NCI-H460 (cell line): ENCODE results near the gene GRIK4. TPM values are rescaled to one million over a fixed set of nuclear protein-coding genes. Genes with fewer than 3 reads are reported as not detected.

Experiments
- DNase-seq: peaks from one replicate; pipeline ENCODE4 v3.0.0-alpha.2; 2016; ENCODE audit warnings: low read depth; ENCODE audit errors: extremely low read depth
- total RNA-seq: library from RNA; depleted of rRNA; stranded (reverse); fragments of >200 nt; shearing (Covaris generic); gene quantifications from 2 replicates; pipeline ENCODE4 v1.2.3, GENCODE V29; 2014

GRIK4 gene
- total RNA-seq, 1 experiment from 2014 or later: not detected

DNA sequence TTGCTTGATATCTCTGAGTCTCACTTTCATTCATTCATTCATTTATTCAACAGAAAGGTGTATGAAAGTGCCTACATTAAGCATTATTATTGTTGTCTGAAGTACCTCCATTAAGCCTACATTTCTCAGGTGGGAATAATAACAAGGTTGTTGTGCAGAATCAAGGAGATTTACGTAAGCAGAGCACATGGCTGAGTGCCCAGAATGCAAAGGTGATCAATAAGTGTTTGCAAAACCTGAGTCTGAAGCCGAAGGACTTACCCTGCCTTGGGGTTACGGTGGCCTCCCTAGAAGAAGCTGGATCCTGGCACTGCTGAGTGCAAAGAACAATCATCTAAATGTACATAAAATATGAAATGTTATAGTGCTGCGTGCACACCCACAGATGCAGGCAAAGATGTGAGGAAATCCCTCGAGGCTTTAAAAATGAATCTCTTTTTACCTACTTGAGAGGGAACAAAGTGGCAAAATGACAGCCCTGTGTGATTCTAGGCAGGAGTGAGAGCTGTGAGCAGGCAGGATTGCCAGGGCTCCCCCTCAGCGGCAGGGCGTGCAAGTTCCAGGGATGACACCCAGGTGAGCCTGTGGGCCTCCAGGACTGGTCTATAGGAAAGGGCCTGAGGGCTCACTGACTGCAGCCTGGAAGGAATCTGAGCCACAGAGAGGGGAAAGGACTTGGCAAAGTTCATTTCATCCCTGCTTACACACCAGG is 379.2 kb downstream of the GRIK4 start:
- no peak for DNase-seq

- DNase-seq: no peak
Measured at GRCh38 chr11:120893440-120894201, 382.1 kb downstream of the GRIK4 start.

GRCh38 chr11:120894202-120894985 is 382.8 kb downstream of the GRIK4 start:
- DNase-seq: no peak

DNA sequence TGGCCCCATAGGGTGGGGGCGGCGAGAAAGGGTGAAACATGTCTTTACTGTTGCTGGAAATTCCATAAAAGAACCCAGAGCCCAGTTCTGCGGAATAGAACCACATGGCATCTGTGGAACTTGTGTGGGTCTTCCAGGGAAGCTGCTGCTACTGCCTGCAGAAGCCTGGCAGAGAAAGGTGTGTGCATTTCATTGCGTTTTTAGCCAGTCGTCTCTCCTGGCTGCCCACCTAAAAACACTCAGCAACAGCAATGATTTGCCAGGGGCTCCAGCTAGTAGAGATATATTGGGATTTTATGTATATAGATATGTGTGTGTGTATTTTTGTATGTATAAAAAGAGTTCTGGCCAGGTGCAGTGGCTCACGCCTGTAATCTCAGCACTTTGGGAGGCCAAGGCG is 385.1 kb downstream of the GRIK4 start:
- no peak for DNase-seq

DNA sequence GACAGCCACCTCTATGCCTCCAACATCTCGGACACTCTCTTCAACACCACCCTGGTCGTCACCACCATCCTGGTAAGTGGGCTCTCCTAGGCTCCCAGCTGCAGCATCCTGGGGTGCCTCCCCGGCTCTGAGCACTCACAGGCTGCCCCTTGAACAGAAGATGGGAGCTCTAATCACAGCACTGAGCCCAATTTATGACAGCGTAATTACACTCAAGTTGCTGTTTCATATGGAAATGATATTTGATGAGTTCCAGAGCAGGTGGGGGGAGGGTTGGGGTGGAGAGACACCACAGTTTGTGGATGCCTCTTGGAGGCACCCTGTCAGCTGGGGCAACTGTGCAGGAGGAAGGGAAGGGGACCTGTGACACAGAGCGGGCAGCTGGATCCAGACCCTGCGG is 387.0 kb downstream of the GRIK4 start:
- DNase-seq: no peak

- DNase-seq: no peak
Measured at GRCh38 chr11:120899720-120900119, 388.2 kb downstream of the GRIK4 start.

GRCh38 chr11:120900643-120901042 is 389.1 kb downstream of the GRIK4 start:
- no peak for DNase-seq

- DNase-seq: no peak
Measured at GRCh38 chr11:120903686-120904085, 392.1 kb downstream of the GRIK4 start.

DNA sequence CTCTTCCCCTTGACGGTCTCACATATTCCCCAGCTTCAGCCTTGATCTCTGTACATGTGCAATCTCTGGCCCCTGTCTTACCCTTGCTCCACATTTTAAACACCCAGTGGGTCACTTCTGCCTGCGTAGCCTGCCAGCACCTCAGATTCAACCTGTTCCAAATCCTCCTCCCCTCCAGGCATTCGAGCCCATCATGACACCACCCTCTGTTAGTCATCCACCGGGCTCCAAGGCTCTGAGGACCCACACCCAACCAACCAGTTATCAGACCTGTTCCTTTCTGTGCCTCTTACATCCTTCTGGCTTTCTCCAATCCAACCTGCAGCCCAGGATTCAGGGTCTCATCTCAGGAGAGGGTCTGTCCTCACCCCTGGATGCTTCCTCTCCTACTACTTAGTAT is 392.6 kb downstream of the GRIK4 start:
- no peak for DNase-seq

DNA sequence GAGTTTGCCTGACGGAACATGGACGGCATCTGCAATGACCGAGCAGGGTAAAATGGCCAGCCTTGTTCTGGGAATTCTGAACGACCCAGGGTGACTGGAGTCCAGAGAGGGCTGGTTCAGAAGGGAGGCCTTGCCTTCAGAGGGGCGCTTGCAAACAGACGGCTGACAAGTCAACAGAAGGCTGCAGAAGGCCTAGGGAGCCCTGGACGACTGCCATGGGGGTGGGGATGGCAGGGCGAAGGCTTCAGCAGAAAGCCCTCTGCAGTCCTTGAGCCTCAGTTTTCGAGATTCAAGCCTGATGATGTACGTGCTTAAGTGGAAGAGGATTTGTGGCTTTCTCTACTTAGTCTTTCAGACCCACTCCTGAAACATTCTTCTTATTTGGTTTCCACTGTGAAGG is 395.2 kb downstream of the GRIK4 start:
- no peak for DNase-seq

DNA sequence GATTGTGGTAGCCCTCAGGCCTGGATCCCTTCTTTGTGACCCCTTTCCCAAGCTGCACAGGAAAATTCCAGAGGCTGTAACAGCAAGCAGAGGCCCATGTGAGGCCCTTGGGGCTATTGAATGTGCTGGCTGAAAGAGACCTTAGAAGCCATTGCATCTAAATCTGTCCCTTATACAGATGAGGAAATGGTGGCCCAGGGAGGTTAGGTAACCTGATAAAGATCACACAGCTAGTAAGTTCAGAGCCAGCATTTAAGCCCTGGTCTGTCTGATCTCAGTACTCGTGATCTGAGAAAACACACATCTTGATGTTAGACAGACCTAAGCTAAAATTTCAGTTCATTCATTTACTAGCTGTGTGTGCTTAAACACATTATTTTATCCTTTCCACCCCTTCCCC is 396.4 kb downstream of the GRIK4 start:
- no peak for DNase-seq

GRCh38 chr11:120908461-120909181 is 397.1 kb downstream of the GRIK4 start:
- no peak for DNase-seq

GRCh38 chr11:120909676-120910416 is 398.3 kb downstream of the GRIK4 start:
- DNase-seq: no peak

DNA sequence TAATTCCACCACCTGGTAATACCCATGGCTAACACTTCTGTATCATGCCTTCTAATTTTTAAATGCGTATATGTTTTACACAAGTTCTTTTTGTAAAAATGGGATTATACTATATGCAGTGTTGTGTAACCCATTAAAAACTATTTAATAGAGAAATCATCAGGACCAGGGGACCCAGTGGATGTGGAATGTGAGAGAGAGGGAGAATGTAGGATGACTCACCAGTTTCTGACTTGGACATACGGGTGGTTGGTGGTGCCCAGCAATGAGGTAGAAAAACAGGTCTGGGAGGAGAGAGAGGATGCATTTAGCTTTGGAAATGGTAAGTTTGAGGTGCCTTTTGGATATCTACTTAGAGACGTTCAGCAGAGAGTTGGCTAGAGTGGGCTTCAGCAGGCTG is 400.4 kb downstream of the GRIK4 start:
- DNase-seq: no peak

- DNase-seq: peak; percentile 17
Measured at GRCh38 chr11:120912504-120912903, 401.0 kb downstream of the GRIK4 start.

- DNase-seq: no peak
Measured at GRCh38 chr11:120912915-120913314, 401.4 kb downstream of the GRIK4 start.

- no peak for DNase-seq
Measured at GRCh38 chr11:120914021-120914420, 402.5 kb downstream of the GRIK4 start.

GRCh38 chr11:120914601-120915000 is 403.1 kb downstream of the GRIK4 start:
- no peak for DNase-seq

DNA sequence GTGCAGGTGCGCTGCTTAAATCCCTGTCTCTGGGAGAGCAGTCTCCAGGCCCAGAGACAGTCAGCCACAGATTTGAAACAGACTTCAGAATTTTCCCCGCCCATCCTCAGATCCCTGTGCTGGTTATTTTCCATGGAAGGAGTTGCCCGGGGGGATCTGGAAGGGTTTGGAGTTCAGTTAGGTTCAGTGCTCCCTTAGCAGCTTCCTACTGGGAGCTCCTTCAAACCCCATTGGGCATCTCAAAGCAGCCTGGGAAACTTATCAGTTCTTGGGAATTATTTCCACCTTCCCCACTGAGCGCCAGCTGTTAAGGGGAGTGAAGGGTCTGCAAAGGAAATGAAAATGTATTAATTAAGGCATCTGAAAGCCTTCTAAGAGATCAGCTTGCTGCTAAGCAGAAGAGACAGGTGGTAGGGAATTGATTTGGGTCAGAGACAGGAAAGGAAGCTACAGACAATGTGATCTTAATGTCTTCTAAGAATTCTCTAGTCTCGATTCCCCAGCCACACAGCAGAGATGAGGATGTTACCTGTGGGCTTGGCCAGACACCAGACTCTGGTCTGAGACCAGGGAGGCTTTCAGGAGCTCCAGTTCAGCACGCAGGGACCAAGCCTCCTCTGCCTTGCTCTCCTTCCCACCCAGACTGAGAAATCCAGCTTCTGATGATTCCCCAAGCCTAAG is 406.2 kb downstream of the GRIK4 start:
- no peak for DNase-seq

DNA sequence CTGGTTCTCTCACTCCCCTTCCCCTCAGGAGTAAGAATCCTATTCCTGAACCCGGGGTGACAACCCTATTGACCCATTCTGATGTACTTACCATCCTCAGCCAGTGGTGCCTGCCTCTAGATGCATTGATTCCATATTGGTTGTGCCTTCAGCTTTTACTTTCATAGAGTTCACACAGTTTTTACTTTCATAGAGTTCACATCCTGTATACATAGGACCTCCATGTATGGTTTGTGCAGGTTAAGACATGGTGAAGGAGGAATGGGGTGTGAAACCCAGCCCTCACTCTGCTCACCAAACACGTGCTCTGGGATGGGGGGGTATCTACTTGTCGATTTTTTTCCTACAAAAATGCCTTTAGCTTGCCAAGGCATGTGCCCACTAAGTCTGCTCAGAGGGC is 406.7 kb downstream of the GRIK4 start:
- DNase-seq: no peak
